Gastrocnemius medialis (tissue), 4 donors: Measurements from ENCODE around the gene ATP6V1E1.

Source experiments
- POLR2A ChIP-seq, 2 donors: fragments of 450-650 bp; IDR thresholded peaks; one replicate each; pipeline ENCODE4 v1.6.1; 2017; ENCODE audit warnings: antibody characterized with exemption in 2 of 2, mild to moderate bottlenecking in 2 of 2, moderate library complexity in 2 of 2
- TF ChIP-seq, protein P1 (sequence below), 5 experiments: fragments of 450-650 bp in 3 of 5; fragments of 200-600 bp in 2 of 5; sonication (generic) in 2 of 5; IDR thresholded peaks in 4 of 5; conservative IDR thresholded peaks in 1 of 5; 1 replicate in 4 of 5; 2 replicates in 1 of 5; pipeline ENCODE4 v1.5.1; 2016 to 2019; ENCODE audit warnings: antibody characterized with exemption in 5 of 5, mild to moderate bottlenecking in 3 of 5, moderate library complexity in 3 of 5

- TF ChIP-seq, protein P1, sequence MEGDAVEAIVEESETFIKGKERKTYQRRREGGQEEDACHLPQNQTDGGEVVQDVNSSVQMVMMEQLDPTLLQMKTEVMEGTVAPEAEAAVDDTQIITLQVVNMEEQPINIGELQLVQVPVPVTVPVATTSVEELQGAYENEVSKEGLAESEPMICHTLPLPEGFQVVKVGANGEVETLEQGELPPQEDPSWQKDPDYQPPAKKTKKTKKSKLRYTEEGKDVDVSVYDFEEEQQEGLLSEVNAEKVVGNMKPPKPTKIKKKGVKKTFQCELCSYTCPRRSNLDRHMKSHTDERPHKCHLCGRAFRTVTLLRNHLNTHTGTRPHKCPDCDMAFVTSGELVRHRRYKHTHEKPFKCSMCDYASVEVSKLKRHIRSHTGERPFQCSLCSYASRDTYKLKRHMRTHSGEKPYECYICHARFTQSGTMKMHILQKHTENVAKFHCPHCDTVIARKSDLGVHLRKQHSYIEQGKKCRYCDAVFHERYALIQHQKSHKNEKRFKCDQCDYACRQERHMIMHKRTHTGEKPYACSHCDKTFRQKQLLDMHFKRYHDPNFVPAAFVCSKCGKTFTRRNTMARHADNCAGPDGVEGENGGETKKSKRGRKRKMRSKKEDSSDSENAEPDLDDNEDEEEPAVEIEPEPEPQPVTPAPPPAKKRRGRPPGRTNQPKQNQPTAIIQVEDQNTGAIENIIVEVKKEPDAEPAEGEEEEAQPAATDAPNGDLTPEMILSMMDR (IDR thresholded peaks at IDR 0.05 in 4 of 5, conservative IDR thresholded peaks at IDR 0.05 in 1 of 5), result no peak
- no peak for TF ChIP-seq POLR2A (IDR thresholded peaks at IDR 0.05)
These were observed 36.7 kb upstream of the ATP6V1E1 start for GRCh38 chr22:17665248-17665647.
